ENCODE results near the gene RGS21.

The RGS21 gene

GRCh38 chr1:192272732-192273131 lies 44.1 kb upstream of the RGS21 start:
- H3K4me1 ChIP-seq (ENCODE audit: control insufficient read depth, low read length), result no peaks in the 10 kb centered on the region
- no peak overlapping the region for H3K4me3 ChIP-seq (ENCODE audit: low read length)
- H3K9me3 ChIP-seq (ENCODE audit: control insufficient read depth, insufficient read depth, low read length), result no peaks in the 10 kb centered on the region
- H3K9me2 ChIP-seq (replicated peaks; ENCODE audit: control insufficient read depth, low read length), result no peaks in the 10 kb centered on the region
- no peak overlapping the region for H3K4me2 ChIP-seq (ENCODE audit: low read length)
- no peaks in the 10 kb centered on the region for H3K36me3 ChIP-seq (ENCODE audit: control insufficient read depth, low read length)
- H3F3A ChIP-seq (ENCODE audit: control insufficient read depth, insufficient read depth), result no peaks in the 10 kb centered on the region
- TF ChIP-seq CTCF (IDR thresholded peaks at IDR 0.05; ENCODE audit: low read depth, low read length, poor library complexity, severe bottlenecking) (no peak), EZH2phosphoT487 (IDR thresholded peaks at IDR 0.05; ENCODE audit: borderline replicate concordance, low read length) (no peak)
- H3K79me2 ChIP-seq (ENCODE audit: control insufficient read depth, low read length), result no peaks in the 10 kb centered on the region
- H3K27ac ChIP-seq (ENCODE audit: low read depth, low read length), result no peak overlapping the region
- 0 out of 2 replicates have a peak, but pooled peaks cover 4% of the 10 kb centered on the region for H3K27me3 ChIP-seq (ENCODE audit: control insufficient read depth, low read length)
- no peaks in the 10 kb centered on the region for H4K20me1 ChIP-seq (ENCODE audit: control insufficient read depth, insufficient read depth, low read depth, low read length)

- H3K4me3 ChIP-seq (ENCODE audit: low read length), result no peak overlapping the region
- no peaks in the 10 kb centered on the region for H3F3A ChIP-seq (ENCODE audit: control insufficient read depth, insufficient read depth)
- no peaks in the 10 kb centered on the region for H4K20me1 ChIP-seq (ENCODE audit: control insufficient read depth, insufficient read depth, low read depth, low read length)
- TF ChIP-seq CTCF (IDR thresholded peaks at IDR 0.05; ENCODE audit: low read depth, low read length, poor library complexity, severe bottlenecking), result no peak
- no peak for TF ChIP-seq EZH2phosphoT487 (IDR thresholded peaks at IDR 0.05; ENCODE audit: borderline replicate concordance, low read length)
- no peaks in the 10 kb centered on the region for H3K9me2 ChIP-seq (replicated peaks; ENCODE audit: control insufficient read depth, low read length)
- 0 out of 2 replicates have a peak, but pooled peaks cover 4% of the 10 kb centered on the region for H3K27me3 ChIP-seq (ENCODE audit: control insufficient read depth, low read length)
- H3K4me2 ChIP-seq (ENCODE audit: low read length), result no peak overlapping the region
- H3K4me1 ChIP-seq (ENCODE audit: control insufficient read depth, low read length), result no peaks in the 10 kb centered on the region
- no peaks in the 10 kb centered on the region for H3K79me2 ChIP-seq (ENCODE audit: control insufficient read depth, low read length)
- H3K27ac ChIP-seq (ENCODE audit: low read depth, low read length), result no peak overlapping the region
- no peaks in the 10 kb centered on the region for H3K36me3 ChIP-seq (ENCODE audit: control insufficient read depth, low read length)
- H3K9me3 ChIP-seq (ENCODE audit: control insufficient read depth, insufficient read depth, low read length), result no peaks in the 10 kb centered on the region
Observed at GRCh38 chr1:192274588-192274987, 42.2 kb upstream of the RGS21 start.

- TF ChIP-seq EZH2phosphoT487 (IDR thresholded peaks at IDR 0.05; ENCODE audit: borderline replicate concordance, low read length) (no peak), CTCF (IDR thresholded peaks at IDR 0.05; ENCODE audit: low read depth, low read length, poor library complexity, severe bottlenecking) (no peak)
- no peak overlapping the region for H3K4me2 ChIP-seq (ENCODE audit: low read length)
Observed at GRCh38 chr1:192277635-192278034, 39.2 kb upstream of the RGS21 start.

More at GRCh38 chr1:192277635-192278034, 39.2 kb upstream of the RGS21 start:
- H3K9me3 ChIP-seq (ENCODE audit: control insufficient read depth, insufficient read depth, low read length), result no peaks in the 10 kb centered on the region
- no peaks in the 10 kb centered on the region for H3K79me2 ChIP-seq (ENCODE audit: control insufficient read depth, low read length)
- no peaks in the 10 kb centered on the region for H4K20me1 ChIP-seq (ENCODE audit: control insufficient read depth, insufficient read depth, low read depth, low read length)
- 0 out of 2 replicates have a peak, but pooled peaks cover 4% of the 10 kb centered on the region for H3K27me3 ChIP-seq (ENCODE audit: control insufficient read depth, low read length)
- no peak overlapping the region for H3K4me3 ChIP-seq (ENCODE audit: low read length)
- no peaks in the 10 kb centered on the region for H3K4me1 ChIP-seq (ENCODE audit: control insufficient read depth, low read length)
- H3K9me2 ChIP-seq (replicated peaks; ENCODE audit: control insufficient read depth, low read length), result no peaks in the 10 kb centered on the region
- no peaks in the 10 kb centered on the region for H3F3A ChIP-seq (ENCODE audit: control insufficient read depth, insufficient read depth)
- H3K36me3 ChIP-seq (ENCODE audit: control insufficient read depth, low read length), result no peaks in the 10 kb centered on the region
- H3K27ac ChIP-seq (ENCODE audit: low read depth, low read length), result no peak overlapping the region
